Activated CD8-positive, alpha-beta memory T cell treated with anti-CD3 and anti-CD28 coated beads, Interleukin-2, amount 10 ng/mL, durations not matched to agents 7 days and 5 days (primary cell): ENCODE results near the gene NCOA3. TPM values are rescaled to one million over a fixed set of nuclear protein-coding genes. Genes with fewer than 3 reads are reported as not detected.
A peak's percentile ranks its signal among the peaks of the same experiment; 100 is the strongest.

Experiments
- ATAC-seq: fragments of 150-1000 bp; cut with Tn5 transposase; one replicate; pipeline ENCODE4 v1.10.0; 2021; ENCODE audit warnings: moderate library complexity
- CTCF ChIA-PET: fragments of 350-600 bp; sonication (Branson Sonifier 250); formaldehyde crosslinking; loops from one replicate; lab custom pipeline; 2021; ENCODE audit warnings: antibody characterized with exemption; lab: Charles Lee
- DNase-seq: peaks from one replicate; pipeline ENCODE4 v3.0.0-alpha.2; 2020
- H3K27ac Mint-ChIP-seq: one replicate; pipeline ENCODE4 v1.8.0; 2021; ENCODE audit warnings: mild to moderate bottlenecking, mixed read lengths
- H3K27me3 Mint-ChIP-seq: one replicate; pipeline ENCODE4 v1.8.0; 2021; ENCODE audit warnings: mixed read lengths
- H3K36me3 Mint-ChIP-seq: one replicate; pipeline ENCODE4 v1.8.0; 2021; ENCODE audit warnings: mild to moderate bottlenecking, mixed read lengths
- H3K4me1 Mint-ChIP-seq: one replicate; pipeline ENCODE4 v1.8.0; 2021; ENCODE audit warnings: mixed read lengths
- H3K4me3 Mint-ChIP-seq: one replicate; pipeline ENCODE4 v1.8.0; 2021; ENCODE audit warnings: mild to moderate bottlenecking, moderate library complexity, mixed read lengths
- H3K9me3 Mint-ChIP-seq: one replicate; pipeline ENCODE4 v1.8.0; 2022; ENCODE audit warnings: low read depth, mixed read lengths
- total RNA-seq, 2 experiments: library from RNA; stranded (reverse); gene quantifications; one replicate each; pipeline ENCODE4 v1.2.3, GENCODE V29; 2021

The NCOA3 gene
- total RNA-seq, 2 experiments from 2014 or later, result 74.9 to 75.8 TPM

DNA sequence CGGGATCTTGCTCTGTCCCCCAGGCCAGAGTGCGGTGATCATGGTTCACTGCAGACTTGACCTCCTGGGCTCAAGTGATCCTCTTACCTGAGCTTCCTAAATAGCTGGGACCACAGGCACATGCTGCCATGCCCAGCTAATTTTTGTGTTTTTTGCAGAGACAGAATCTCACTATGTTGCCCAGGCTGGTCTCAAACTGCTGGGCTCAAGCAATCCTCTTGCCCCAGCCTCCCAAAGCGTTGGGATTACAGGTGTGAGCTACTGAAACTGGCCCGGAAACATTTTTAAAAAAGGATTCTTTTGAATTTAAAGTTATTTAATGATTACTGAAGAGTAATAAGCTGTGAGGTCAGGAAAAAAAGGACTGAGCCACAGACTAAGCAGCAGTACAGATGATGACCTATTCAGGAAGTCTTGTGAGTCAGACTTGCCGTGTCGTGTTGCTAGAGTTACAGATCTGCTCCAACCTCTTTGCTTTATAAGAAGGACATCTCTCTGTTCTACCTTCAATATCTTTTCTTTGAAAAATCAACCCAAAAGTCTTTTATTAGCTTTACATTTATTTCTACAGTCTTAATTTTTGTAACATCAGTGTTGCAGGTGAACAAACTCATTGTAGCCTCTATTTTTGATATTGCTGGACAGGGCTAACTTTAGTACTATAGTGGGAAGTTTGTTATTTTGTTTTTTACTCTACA is 108.7 kb downstream of the NCOA3 start:
- Mint-ChIP-seq H3K36me3 (peaks cover 36% of the 10 kb centered on the region), H3K4me1 (peaks cover 75% of the 10 kb centered on the region), H3K27me3 (no peaks in the 10 kb centered on the region), H3K4me3 (peak overlapping the region; percentile 52), H3K27ac (peak overlapping the region; percentile 91), H3K9me3 (no peaks in the 10 kb centered on the region)
- CTCF ChIA-PET, result interaction anchor here (0.6 to 5.2 kb wide), 11 partner anchors 8 to 230 kb away, joined by 3 to 37 read pairs (median 4); partner anchors contain the start of gene NCOA3
- DNase-seq, result peak; percentile 94
- ATAC-seq, result peak; percentile 91

DNA sequence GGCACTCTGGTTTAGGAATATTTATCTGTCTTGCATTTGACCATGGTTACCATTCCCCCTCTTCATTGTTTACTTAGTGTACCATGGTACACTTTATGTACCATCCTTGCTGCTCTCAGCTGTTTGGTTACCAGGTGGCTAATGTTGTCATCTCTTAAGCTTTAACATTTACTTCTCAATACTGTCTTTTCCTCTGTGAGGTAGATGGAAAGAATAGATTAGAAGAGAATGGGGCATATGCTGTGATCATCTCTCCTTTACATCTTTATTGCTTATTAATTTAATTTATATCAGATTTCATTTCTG is 109.2 kb downstream of the NCOA3 start:
- DNase-seq (no peak), ATAC-seq (peak; percentile 55)
- Mint-ChIP-seq H3K36me3 (peaks cover 31% of the 10 kb centered on the region), H3K27ac (peak overlapping the region; percentile 91), H3K27me3 (no peaks in the 10 kb centered on the region), H3K4me1 (peaks cover 73% of the 10 kb centered on the region), H3K9me3 (no peaks in the 10 kb centered on the region), H3K4me3 (peak overlapping the region; percentile 52)
- CTCF ChIA-PET, result interaction anchor here (0.7 to 5.2 kb wide), 6 partner anchors 9 to 227 kb away, joined by 3 to 37 read pairs (median 6); partner anchors contain the start of gene NCOA3

DNA sequence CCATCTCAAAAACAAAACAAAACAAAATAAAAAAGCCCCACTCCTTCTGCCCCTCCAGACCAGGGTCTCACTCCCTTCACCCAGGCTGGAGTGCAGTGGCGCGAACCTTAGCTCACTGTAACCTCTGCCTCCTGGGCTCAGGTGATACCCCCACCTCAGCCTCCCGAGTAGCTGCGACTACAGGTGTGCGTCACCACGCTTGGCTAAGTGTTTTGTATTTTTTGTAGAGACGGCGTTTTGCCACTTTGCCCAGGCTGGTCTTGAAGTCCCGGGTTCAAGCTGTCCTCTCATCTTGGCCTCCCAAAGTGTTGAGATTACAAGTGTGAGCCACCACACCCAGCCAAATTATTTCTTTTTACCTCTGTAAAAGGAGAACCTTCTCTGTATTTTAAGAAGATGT is 110.1 kb downstream of the NCOA3 start:
- Mint-ChIP-seq H3K4me1 (peaks cover 68% of the 10 kb centered on the region), H3K9me3 (no peaks in the 10 kb centered on the region), H3K27ac (no peak overlapping the region), H3K36me3 (peaks cover 27% of the 10 kb centered on the region), H3K27me3 (no peaks in the 10 kb centered on the region), H3K4me3 (no peak overlapping the region)
- ATAC-seq (no peak), DNase-seq (no peak)
- CTCF ChIA-PET, result interaction anchor here (0.7 to 5.2 kb wide), 3 partner anchors 8 to 98 kb away, joined by 3 to 37 read pairs (median 4); no protein-coding TSS in a partner anchor

- H3K36me3 Mint-ChIP-seq, result peaks cover 30% of the 10 kb centered on the region
- ATAC-seq, result no peak
- H3K4me1 Mint-ChIP-seq, result peaks cover 64% of the 10 kb centered on the region
- no peaks in the 10 kb centered on the region for H3K27me3 Mint-ChIP-seq
- no peak overlapping the region for H3K4me3 Mint-ChIP-seq
- peak overlapping the region; percentile 59 for H3K27ac Mint-ChIP-seq
- no peaks in the 10 kb centered on the region for H3K9me3 Mint-ChIP-seq
- CTCF ChIA-PET, result interaction anchor here (0.7 to 5.2 kb wide), 3 partner anchors 7 to 99 kb away, joined by 3 to 37 read pairs (median 4); no protein-coding TSS in a partner anchor
- no peak for DNase-seq
These were observed 111.0 kb downstream of the NCOA3 start for GRCh38 chr20:47612670-47613069.

DNA sequence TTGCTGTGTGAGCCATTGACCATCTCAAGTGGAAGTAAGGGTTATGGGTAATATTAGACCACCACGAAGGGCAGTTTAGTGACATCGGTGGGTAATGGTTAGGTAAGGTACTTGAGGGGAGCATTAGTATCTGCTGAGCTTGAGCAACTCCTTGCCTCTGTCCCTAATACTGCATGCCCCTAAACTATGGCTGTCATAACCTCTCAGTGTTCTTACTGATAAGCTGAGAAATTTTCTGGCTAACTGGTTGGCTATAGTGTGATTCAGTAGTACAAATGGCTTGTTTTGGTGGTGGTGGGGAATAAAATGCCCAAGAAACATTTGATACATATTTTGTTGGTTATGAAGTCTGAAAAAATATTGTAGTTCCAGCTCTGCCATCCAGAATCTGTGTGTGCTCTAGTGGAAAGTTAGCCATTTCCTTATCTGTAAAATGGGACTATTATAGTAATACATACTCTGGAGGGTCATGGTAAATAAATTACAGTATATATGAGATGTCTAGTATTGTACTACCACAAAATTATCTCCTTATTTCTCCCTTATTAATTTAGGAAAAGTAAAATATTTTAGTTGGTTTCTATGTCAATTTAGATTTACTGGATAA is 113.1 kb downstream of the NCOA3 start:
- ATAC-seq (no peak), DNase-seq (no peak)
- Mint-ChIP-seq H3K9me3 (no peaks in the 10 kb centered on the region), H3K4me1 (peaks cover 49% of the 10 kb centered on the region), H3K36me3 (peaks cover 22% of the 10 kb centered on the region), H3K4me3 (no peak overlapping the region), H3K27ac (no peak overlapping the region), H3K27me3 (no peaks in the 10 kb centered on the region)
- CTCF ChIA-PET, result interaction anchor here (1.6 to 2.8 kb wide), 3 partner anchors 113 to 342 kb away, joined by 5 to 14 read pairs (median 6); partner anchors contain the start of gene NCOA3

DNA sequence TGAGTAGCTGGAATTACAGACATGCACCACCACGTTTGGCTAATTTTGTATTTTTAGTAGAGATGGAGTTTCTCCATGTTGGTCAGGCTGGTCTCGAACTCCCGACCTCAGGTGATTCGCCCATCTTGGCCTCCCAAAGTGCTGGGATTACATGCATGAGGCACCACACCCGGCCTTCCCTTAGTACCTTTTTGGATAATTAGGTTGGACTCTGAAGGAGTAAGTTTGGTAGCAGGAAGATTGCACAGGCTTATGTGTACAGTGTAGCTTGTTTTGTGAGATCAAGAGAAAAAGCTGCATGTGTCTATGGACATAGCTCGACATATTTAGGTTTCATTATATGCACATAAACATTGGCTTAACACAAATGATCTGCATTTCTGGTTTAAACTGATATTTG is 116.8 kb downstream of the NCOA3 start:
- no peak overlapping the region for H3K4me3 Mint-ChIP-seq
- ATAC-seq (no peak), DNase-seq (no peak)
- H3K4me1 Mint-ChIP-seq, result peaks cover 42% of the 10 kb centered on the region
- no peak overlapping the region for H3K27ac Mint-ChIP-seq
- no peaks in the 10 kb centered on the region for H3K9me3 Mint-ChIP-seq
- peaks cover 25% of the 10 kb centered on the region for H3K36me3 Mint-ChIP-seq
- CTCF ChIA-PET, result interaction anchor here (0.6 to 4.1 kb wide), 5 partner anchors 8 to 235 kb away, joined by 3 to 53 read pairs (median 4); no protein-coding TSS in a partner anchor
- no peaks in the 10 kb centered on the region for H3K27me3 Mint-ChIP-seq

GRCh38 chr20:47620808-47621805 is 119.4 kb downstream of the NCOA3 start:
- DNase-seq (no peak), ATAC-seq (peak; percentile 49)
- H3K27me3 Mint-ChIP-seq, result no peaks in the 10 kb centered on the region
- peak overlapping the region; percentile 9 for H3K27ac Mint-ChIP-seq
- H3K4me1 Mint-ChIP-seq, result peaks cover 46% of the 10 kb centered on the region
- H3K9me3 Mint-ChIP-seq, result no peaks in the 10 kb centered on the region
- H3K4me3 Mint-ChIP-seq, result no peak overlapping the region
- CTCF ChIA-PET, result interaction anchor here (0.6 to 4.1 kb wide), 32 partner anchors 11 to 425 kb away, joined by 3 to 53 read pairs (median 4); partner anchors contain the start of genes NCOA3 and ZMYND8
- H3K36me3 Mint-ChIP-seq, result peaks cover 29% of the 10 kb centered on the region

- peaks cover 44% of the 10 kb centered on the region for H3K4me1 Mint-ChIP-seq
- no peaks in the 10 kb centered on the region for H3K27me3 Mint-ChIP-seq
- H3K9me3 Mint-ChIP-seq, result no peaks in the 10 kb centered on the region
These were observed 120.5 kb downstream of the NCOA3 start for GRCh38 chr20:47622118-47622665.

GRCh38 chr20:47623206-47623605 is 121.5 kb downstream of the NCOA3 start:
- H3K36me3 Mint-ChIP-seq, result peaks cover 34% of the 10 kb centered on the region
- H3K27me3 Mint-ChIP-seq, result no peaks in the 10 kb centered on the region
- ATAC-seq (no peak), DNase-seq (no peak)
- CTCF ChIA-PET, result interaction anchor here (0.9 to 1.7 kb wide), 5 partner anchors 28 to 427 kb away, joined by 3 to 11 read pairs (median 3); no protein-coding TSS in a partner anchor
- H3K27ac Mint-ChIP-seq, result no peak overlapping the region
- no peaks in the 10 kb centered on the region for H3K9me3 Mint-ChIP-seq
- peaks cover 42% of the 10 kb centered on the region for H3K4me1 Mint-ChIP-seq
- H3K4me3 Mint-ChIP-seq, result no peak overlapping the region

More at GRCh38 chr20:47622118-47622665, 120.5 kb downstream of the NCOA3 start:
- H3K36me3 Mint-ChIP-seq, result peaks cover 31% of the 10 kb centered on the region
- H3K4me3 Mint-ChIP-seq, result no peak overlapping the region
- peak overlapping the region; percentile 78 for H3K27ac Mint-ChIP-seq
- CTCF ChIA-PET, result interaction anchor here (0.6 to 4.1 kb wide), 6 partner anchors 120 to 426 kb away, joined by 3 to 53 read pairs (median 12); partner anchors contain the start of gene NCOA3
- ATAC-seq, result no peak
- DNase-seq, result no peak

DNA sequence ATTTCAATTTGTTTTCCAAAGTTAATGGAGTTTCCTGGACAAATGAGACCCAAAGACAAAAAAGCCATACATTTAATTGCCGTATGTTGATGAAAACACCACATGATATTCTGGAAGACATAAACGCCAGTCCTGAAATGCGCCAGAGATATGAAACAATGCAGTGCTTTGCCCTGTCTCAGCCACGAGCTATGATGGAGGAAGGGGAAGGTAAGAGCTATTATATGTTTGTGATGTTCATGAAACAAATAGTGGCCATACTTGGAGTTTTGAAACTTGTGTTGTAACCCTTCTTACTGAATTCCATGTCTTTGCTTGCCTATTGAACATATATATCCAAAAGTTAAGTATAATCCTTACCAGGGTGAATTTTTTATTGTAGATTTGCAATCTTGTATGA is 125.9 kb downstream of the NCOA3 start:
- Mint-ChIP-seq H3K27ac (no peak overlapping the region), H3K27me3 (no peaks in the 10 kb centered on the region)

DNA sequence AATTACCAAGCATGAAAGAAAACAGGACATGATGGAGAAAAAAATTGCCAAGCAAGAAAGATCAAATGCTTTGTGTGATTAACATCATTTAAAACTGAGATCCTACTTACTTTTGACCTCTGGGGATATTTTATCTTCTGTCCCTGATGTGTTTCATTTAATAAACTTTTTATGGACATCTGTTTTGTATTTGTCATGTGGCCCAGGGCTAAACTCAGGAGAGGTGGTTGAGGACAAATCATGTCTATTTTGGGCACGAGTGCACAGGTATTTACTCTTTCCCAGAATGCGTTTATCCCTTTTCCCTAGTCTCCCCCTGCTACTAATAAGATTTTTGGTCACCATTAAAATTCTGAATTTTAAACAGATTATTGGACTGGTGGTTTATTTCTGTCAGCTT is 128.2 kb downstream of the NCOA3 start:
- no peak for DNase-seq
- H3K27ac Mint-ChIP-seq, result no peak overlapping the region
- CTCF ChIA-PET, result no interaction called here
- no peak overlapping the region for H3K4me3 Mint-ChIP-seq
- H3K4me1 Mint-ChIP-seq, result peaks cover 10% of the 10 kb centered on the region
- no peaks in the 10 kb centered on the region for H3K9me3 Mint-ChIP-seq
- no peak for ATAC-seq
- H3K36me3 Mint-ChIP-seq, result peaks cover 48% of the 10 kb centered on the region
- H3K27me3 Mint-ChIP-seq, result no peaks in the 10 kb centered on the region

More for the DNA sequence above, 125.9 kb downstream of the NCOA3 start:
- CTCF ChIA-PET, result interaction anchor here (0.5 to 1.2 kb wide), 4 partner anchors 9 to 106 kb away, joined by 3 to 4 read pairs (median 3); no protein-coding TSS in a partner anchor
- DNase-seq (no peak), ATAC-seq (no peak)
- H3K9me3 Mint-ChIP-seq, result no peaks in the 10 kb centered on the region
- H3K4me3 Mint-ChIP-seq, result no peak overlapping the region
- H3K36me3 Mint-ChIP-seq, result peaks cover 49% of the 10 kb centered on the region
- peaks cover 25% of the 10 kb centered on the region for H3K4me1 Mint-ChIP-seq

DNA sequence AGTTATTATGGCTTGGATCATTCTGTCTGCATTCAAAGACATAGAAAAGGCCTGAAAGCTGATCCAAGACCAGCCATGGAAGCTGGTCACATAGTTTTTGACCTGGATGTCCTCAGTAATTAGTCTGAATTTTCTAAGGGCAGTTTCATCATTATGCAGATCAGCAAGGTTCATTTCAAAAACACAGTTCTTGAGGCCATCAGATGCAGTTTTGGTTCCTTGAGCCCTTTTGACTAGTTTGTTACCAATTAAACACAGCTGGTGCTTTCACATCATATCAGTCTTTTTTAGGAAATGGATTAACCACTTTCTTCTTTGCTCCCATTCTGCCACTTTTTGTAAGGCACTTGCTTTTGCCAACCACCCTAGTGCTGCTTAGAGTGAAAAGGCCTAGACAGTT is 129.4 kb downstream of the NCOA3 start:
- no peak for ATAC-seq
- no peak overlapping the region for H3K27ac Mint-ChIP-seq

More for the DNA sequence above, 129.4 kb downstream of the NCOA3 start:
- Mint-ChIP-seq H3K9me3 (no peaks in the 10 kb centered on the region), H3K4me1 (peaks cover 4% of the 10 kb centered on the region), H3K4me3 (no peak overlapping the region), H3K36me3 (peaks cover 48% of the 10 kb centered on the region), H3K27me3 (no peaks in the 10 kb centered on the region)
- no peak for DNase-seq
- CTCF ChIA-PET, result interaction anchor here (0.6 to 1.3 kb wide), 2 partner anchors 165 to 247 kb away, joined by 3 to 7 read pairs; no protein-coding TSS in a partner anchor
